Glomerular endothelial cell (primary cell): ENCODE results near the gene RNF149. TPM values are rescaled to one million over a fixed set of nuclear protein-coding genes. Genes with fewer than 3 reads are reported as not detected.

Experiments
- DNase-seq: peaks from one replicate; pipeline ENCODE4 v3.0.0-alpha.2; 2011; ENCODE audit warnings: low read depth, low spot score; ENCODE audit errors: extremely low read depth
- total RNA-seq: library from RNA; depleted of rRNA; stranded (reverse); fragments of >200 nt; gene quantifications from 2 replicates; pipeline ENCODE4 v1.2.3, GENCODE V29; 2015

RNF149 gene
- total RNA-seq, 1 donor from 2014 or later: 75.6 TPM

DNA sequence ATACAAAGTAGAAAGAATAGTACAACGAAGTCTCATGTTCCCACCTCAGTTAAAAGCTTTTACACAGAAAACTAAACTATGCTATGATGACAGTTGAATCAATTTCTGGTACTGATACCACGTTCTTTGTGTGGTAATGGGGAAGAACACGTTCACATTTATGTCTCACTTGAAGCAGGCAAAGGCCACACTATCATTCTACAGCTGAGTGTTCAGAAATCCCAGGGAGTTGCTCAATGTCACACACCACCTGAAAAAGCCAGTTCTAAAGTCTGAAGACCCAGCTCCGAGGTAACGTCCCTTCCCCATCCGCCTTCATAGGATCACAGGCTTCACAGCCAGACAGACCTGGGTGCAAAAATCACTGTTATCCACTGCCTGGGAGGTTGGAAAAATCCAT, 8.9 kb downstream of the RNF149 start:
- DNase-seq: no peak

DNA sequence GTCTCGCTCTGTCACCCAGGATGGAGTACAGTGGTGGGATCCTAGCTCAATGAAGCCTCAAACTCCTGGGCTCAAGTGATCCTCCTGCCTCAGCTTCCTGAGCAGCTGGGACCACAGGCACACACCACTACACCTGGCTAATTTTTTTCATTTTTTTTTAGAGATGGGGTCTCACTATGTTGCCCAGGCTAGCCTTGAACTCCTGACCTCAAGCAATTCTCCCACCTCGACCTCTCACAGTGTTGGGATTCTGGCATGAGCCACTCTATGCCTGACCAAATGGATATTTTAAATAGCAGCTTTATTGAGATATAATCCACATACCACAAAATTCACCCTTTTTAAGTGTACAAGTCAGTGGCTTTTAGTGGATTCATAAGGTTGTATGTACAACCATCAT, 11.1 kb downstream of the RNF149 start:
- DNase-seq: no peak

DNA sequence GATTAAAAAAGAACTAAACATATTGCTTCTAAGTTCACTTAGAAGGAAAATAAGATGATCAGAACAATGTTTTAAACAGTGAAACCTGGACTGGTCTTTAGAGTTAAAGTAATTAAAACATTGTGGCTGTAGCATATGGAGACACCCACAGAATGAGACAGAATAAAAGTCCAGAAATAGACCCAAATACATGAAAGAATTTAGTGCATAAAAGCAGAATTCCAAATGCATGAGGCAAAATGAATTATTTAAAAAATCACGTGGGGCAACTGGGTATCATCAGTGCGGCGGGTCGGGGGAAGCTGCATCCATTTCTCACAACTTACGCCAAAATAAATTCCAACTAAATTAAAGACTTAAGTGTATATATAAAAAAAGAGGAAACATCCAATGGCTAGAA, 12.1 kb downstream of the RNF149 start:
- DNase-seq: no peak

DNA sequence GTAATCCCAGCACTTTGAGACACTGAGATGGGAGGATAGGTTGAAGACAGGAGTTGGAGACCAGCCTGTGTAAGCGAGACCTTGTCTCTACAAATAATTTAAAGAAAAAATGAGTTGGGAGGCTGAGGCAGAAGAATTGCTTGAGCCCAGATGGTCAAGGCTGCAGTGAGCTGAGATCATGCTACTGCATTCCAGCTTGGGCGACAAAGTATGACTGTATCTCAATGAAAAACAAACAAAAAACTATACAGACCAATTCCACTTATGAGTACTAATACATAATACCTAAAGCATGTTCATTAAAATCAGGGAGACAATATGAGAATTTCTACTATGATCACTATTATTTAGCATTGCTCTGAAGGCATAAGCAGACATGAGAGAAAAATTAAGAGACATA, 12.6 kb downstream of the RNF149 start:
- no peak for DNase-seq

DNA sequence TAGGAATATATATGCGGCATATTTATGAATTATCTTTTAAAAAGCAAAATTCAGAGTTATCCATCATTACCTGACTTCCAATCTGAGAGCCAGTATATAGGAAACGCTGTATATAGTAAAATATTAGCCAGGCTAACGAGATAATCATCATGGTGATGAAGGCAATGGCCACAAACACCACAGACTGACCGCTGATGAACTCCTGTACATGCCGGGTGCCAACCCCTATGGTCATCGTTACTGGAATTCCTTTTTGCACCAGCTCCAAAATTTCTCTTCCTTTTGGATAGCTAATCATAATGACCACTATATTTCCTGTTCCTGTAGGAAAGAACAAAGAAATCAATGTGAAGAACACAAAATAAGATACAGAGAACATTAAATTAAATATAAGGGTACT, 13.6 kb downstream of the RNF149 start:
- no peak for DNase-seq

DNA sequence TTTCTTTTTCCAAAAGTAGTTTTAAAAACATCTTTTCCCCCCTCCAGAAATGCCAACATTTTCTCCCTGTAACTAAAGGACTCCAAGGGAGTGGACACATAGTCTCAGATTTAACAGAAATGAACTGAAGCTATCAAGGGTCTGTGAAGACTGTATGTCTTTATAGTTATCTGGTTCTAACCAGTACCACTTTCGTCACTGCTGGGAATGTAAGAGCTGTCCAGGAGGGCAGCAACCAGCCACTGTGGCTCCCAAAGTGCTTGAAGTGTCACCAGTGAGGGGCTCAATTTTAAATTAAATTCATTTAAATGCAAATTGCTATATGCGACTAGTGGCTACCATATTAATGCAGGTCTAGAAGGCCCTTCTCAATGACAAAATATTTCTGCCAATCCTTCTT, 15.0 kb downstream of the RNF149 start:
- DNase-seq: no peak

DNA sequence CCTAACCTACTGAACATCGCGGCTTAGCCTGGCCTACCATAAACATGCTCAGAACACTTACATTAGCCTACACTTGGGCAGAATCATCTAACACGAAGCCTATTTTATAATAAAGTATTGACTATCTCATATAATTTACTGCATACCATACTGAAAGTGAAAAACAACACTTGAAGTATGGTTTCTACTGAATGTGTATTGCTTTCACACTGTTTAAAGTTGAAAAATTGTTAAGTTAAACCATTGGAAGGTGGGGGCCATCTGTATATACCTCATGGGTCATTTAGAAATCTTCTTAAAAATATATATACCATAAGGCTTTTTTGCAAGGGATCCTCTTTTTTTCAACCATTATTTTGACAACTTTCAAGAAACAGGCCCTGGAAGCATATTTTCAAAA, 16.5 kb downstream of the RNF149 start:
- no peak for DNase-seq

DNA sequence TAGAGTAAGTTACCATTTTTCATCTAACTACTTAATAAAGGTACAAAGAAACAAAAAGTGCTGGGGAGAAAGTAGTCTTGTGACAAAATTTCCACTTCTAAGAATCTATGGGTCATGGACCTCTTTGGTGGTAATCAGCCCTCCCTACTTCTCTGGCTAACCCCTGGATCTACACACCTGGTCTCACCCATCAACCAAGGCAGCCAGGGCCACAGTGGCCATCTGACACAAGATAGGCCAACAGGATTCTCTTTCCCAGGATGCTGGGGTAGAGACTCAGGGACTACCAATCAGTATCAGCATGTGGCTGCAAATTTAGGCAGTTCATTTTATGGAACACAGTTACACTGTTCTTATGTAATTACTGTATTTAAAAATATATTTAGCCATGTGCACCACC, 17.8 kb downstream of the RNF149 start:
- DNase-seq: no peak

DNA sequence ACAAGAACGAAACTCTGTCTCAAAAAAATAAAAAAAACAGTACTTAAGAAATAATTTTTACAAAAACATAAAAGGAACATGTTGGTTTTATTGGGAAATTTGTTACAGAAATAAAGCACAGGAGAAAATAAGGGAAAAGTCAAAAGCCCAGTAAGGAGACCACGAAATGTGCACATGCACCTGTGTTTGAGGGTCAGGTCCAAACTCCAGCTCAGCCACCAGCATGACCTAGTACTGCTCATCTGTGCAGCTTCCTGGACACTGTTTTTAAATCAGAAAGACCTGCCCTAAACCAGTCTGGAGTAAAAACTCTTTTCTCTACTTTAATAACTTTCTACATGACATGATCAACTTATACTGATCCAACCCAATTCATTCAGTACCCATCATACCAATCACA, 21.2 kb downstream of the RNF149 start:
- no peak for DNase-seq

DNA sequence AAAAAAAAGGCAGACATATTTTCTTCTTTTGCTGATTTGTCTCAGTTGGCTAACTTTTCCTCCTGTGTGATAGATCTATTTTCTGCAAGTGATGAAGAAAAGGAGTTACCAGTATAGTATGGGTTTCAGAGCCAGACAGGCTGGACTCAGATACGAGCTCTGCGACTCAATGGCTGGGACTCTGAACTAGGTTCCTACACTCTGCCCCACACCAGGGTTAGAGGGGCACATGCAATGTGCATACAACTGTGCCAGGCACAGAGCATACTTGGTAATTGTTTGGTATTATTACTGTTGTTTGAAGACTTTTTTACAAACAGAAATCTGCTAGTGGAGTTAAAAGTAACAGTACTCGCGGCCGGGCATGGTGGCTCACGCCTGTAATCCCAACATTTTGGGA, 21.8 kb downstream of the RNF149 start:
- no peak for DNase-seq

DNA sequence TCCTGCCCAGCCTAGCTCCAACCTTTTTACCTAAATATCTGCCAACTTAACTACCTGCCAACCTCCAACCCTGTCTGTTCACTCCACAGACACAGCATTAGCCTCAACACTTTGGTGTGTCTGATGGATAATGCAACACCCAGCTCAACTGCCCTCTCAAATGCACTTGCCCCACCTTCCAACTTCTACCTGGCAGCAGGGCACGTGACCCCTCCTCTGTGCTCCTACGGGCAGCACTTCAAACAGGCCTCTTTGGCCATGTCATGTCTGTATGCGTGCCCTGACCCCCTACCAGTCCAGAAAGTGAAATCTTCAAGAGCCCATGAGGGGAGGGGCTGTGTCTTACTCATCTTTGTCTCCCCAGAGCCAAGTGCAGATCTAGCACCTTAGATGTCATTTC, 25.5 kb downstream of the RNF149 start:
- no peak for DNase-seq

DNA sequence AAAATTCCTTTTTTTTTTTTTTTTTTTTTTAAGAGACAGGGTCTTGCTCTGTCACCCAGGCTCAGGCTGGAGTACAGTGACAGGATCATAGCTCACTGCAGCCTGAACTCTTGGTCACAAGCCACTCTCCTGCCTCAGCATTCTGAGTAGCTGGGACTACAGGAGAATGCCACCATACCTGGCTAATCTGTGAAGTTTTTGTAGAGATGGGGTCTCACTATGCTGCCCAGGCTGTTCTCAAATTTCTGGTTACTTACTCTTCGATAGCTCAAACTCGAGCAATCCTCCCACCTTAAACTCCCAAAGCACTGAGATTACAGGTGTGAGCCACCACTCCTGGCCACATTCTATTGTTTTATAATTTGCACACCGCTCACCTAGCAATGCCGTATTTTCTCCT, 27.0 kb downstream of the RNF149 start:
- no peak for DNase-seq

DNA sequence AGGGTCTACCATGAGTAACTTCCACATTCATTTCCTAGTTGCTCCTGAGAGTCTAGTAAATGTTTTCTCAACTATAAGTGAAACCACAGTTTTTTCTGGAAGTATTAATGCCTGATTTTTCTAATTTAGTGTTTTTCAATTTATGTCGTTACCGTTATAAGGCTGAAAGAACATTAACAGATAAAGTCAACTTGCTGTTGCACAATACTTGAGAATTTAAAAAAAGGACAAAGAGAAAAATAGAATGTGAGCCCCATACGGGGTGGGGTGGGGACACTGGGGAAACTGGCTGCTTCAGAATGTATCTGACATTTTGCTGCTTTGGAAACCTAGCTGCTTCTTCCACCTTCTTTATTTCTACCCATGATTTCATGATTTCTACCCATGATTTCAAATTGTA, 29.6 kb downstream of the RNF149 start:
- DNase-seq: no peak

DNA sequence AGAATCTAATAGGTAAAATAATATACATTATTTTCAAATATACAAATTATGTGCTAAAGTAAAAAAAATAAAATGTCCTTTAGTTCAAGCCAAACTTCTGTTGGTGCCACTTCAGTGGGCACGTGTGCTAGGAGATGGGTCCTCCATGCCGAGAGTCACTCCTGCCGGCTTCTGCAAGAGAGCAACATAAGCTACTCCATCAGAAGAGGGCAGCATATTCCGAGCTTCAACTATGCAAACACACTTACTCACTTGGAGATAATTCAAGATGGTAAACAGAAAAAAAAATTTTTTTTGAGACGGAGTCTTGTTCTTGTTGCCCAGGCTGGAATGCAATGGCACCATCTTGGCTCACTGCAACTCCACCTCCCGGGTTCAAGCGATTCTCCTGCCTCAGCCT, 31.4 kb downstream of the RNF149 start:
- no peak for DNase-seq

DNA sequence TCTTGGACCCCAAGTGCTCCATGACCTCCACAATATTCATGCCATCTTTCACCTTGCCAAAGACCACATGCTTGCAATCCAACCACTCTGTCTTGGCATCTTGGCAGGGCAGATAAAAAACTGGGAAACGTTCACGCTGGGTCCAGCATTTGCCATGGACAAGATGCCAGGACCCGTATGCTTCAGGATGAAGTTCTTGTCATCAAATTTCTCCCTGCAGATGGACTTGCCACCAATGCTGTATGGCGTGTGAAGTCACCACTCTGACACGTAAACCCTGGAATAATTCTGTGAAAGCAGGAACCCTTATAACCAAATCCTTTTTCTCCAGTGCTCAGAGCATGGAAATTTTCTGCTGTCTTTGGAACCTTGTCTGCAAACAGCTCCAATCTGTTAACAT, 34.4 kb downstream of the RNF149 start:
- no peak for DNase-seq

DNA sequence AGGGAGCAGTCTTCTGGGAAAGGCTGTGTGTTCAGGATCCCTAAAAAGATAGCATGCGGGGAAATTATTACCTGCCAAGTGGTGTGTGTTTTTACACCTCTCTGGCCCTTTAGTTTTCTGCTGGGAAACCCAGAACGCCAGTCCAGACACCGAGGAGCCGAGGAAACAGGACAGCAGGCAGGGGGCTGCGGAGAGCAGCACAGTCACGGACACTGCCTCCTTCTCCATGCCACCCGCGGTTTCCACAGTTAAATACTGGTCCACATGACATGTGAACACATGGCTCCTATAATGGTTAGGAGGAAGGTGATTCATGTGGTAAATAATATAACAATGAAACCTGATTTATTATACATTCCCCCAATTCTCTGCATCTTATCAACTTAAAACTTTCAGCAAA, 35.4 kb downstream of the RNF149 start:
- DNase-seq: no peak

DNA sequence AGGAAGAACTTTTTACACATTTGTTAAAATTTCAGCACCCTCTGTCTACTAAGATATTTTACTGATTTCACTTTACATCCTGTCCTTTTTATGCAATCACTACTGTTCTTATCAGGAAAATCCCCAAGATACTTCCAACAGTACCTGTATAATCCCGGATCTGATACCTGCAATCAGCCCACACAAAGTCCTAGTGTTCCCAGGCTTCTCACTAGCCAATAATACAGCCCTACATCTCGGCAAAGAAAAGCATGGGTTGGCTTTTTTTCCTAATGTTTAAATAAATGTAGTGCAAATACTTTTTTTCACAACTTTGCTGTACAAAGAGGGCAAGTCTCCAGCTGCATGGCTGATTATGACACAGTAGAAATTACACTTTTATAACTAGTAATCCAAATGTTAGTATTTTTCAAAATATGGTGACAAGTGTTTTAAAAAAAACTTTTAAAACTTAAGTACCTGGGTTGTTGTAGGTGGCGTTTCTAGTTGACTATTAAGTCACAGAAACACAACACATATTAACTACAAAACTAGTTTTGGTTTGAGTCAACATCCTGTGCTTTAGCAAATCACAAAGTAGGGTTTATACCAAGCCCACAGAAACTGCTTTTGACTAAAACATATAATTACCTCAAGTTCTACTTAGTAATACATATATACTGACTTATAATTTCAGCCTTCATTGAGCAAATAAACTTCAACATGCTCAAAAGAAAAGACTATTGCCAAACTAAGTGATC, 36.3 kb downstream of the RNF149 start:
- no peak for DNase-seq

DNA sequence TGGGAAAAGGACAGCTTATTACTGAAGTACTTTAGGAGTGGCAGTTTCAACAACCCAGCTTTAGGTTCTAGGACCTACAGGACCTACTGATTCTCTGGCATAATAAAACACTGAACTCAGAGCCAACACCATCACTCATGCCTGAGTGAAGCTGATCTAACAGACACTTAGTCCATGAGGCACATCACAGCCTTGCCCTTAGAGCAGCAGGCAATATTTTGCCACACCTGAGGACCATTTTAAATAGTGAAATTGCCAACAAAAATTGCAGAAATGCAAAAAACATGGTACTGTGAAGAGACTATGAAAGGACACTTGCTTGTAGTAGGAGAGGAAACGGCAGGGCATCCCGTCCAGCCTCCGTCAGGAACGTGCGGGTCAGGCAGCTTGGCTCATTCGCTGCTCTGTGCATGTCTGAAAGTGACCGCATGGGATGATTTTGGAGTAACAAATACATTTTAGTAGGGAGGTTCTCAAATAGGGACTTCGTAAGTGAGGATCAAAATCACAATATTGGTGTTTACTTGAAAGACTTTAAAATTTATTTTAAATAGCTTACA, 37.7 kb downstream of the RNF149 start:
- no peak for DNase-seq

DNA sequence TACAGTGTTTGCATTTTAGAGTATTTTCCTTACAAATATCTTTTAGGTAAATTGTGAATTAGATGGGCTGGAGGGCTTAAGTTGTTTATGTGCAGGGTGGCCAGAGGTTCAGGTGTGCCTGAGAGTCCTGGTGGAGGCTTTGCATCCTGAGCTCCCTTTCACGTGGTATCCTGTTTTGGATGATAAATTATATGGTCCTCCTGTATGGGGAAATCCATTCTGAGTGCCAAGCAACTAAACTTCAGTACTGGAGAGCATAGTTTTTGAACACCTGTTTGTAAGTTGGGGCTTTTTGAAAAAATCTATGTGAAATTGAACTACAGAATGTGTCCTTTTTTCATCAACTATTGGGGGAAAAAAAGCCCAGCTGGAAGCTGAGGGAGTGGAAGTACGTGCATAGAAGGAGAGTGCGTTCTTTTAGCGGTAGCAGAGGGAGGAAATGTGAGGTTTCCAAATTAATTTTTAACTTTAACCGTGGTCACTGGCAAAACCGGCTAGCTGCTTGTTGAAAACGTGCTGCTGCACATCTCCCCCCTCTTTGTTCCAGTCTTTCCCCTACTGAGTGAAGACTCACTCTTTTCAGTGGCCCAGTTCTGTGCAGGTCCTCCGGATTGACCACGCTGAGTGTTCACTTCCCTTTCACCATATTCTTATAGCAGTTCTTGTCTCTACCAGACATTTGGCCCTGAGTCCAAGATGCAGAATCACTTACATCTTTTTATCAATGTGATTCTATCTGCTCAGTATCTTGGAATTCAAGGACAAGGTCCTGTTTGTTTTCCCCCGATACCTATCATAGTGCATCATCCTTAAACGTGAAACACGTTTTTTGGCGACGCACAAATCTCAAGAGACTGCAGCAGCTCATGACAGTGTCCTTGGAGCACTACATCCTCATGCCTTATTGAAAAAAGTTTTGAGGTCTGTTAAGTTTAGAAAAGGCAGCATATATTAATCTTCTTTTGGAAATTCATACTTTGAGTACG, 40.5 kb downstream of the RNF149 start:
- DNase-seq: no peak

DNA sequence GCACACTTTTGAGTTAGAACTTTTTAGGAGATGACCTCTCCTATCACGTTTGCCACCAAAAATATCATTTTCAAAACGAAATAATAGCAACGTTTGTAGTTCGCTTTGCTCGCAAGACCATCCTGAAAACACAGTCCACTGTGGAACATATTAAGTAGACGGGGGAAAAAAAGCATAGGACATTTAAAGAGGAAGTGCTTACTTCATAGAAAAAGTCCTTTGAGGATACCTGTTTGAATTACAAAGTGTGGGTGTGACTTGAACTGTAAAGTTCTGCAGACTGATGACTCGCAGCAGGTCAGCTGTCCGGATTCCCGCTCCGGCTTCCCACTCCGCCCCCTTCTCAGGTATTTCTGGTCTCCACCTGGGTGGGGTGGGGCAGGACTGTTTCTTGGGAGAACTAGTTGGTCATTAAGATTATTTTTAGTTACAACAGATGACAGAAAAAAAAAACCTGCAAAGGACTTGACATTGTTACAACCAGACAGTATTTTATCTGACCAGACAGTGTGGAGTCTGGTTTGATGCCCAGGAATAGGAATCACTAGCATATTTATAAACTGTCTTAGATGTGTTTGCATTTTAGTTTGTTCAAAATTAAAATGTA, 42.5 kb downstream of the RNF149 start:
- DNase-seq: no peak

DNA sequence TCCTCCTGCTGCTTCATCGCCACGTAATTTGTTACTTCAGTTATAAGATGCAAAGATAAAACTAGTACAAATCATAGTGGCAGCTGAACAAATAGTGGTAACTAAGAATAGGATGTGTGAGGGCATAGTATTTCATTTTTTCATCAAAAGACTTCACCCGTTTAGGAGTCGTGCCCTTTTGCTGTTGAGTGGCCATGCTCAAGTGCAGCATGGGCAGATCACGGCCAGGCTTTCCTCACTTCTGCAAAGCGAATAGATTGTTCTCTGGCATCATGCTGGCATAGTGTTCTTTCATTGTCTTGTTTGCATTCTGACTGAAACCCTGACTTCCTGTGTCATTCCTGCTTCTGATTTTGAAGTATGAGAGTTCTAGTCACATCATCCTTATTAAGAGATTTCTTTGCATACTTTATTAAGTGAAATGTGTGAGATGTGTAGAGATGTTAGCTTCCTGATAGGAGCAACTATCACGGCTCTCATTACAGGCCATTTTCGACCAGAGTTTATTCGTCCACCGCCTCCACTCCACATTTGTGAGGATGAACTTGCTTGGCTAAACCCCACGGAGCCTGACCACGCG, 44.1 kb downstream of the RNF149 start:
- DNase-seq: no peak
